ENCODE measurements around the gene ETS2.
A peak's percentile ranks its signal among the peaks of the same experiment; 100 is the strongest.

The ETS2 gene

DNA sequence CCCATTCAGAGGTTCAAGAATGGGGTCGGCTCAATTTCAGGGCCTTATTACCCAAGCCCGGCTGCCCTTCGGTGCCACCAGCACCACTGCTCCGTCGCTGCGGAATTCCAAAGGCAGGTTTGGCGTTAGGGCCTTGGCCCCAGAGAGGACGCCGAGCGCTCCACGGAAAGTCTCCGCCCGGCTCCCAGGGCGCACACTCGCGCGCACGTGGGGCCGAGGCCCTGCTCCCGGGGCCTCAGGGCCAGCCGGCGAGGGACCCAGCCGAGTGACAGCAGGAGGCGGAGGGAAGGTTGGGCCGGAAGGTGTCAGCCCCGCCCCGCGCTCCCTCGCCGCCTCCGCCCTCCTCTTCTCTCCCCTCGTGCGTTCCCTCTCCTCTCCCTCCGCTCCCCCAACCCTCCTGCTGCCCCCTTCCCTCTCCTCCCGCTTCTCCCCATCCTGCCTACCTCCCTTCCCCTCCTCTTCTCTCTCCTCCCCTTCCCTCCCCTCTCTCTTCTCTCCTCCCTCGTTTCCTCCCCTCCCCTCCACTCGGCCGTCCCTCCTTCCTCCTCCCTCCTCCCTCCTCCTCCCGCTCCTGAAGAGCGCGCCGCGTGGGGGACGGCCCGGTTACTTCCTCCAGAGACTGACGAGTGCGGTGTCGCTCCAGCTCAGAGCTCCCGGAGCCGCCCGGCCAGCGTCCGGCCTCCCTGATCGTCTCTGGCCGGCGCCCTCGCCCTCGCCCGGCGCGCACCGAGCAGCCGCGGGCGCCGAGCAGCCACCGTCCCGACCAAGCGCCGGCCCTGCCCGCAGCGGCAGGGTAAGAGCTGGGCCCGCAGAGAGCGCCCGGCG lies at the start of gene ETS2:
TSS of gene ETS2 (plus strand) at position 602 of the 825 bp plus-strand sequence. CDS start 4,106 bp downstream, outside the sequence.
- H3K4me2 ChIP-seq (ENCODE audit: low read length), result peak within 1 kb of the TSS; percentile 94
- H2AFZ ChIP-seq (ENCODE audit: low read depth, low read length), result peak within 1 kb of the TSS; percentile 71; the same call in 1 of the 2 replicates
- H3K36me3 ChIP-seq (replicated peaks; ENCODE audit: low read depth, low read length), result peaks cover 30% of the 10 kb centered on the region
- H3K4me1 ChIP-seq (ENCODE audit: low read length), result peaks cover 40% of the 10 kb centered on the region
- peak within 1 kb of the TSS; percentile 93 for H3K9ac ChIP-seq (ENCODE audit: low read length)
- H3K4me3 ChIP-seq (ENCODE audit: low read length), result peak within 1 kb of the TSS; percentile 94
- H4K20me1 ChIP-seq (ENCODE audit: insufficient read depth, low read length), result peaks cover 19% of the 10 kb centered on the region
- peak within 1 kb of the TSS; percentile 61 for H3K27ac ChIP-seq (ENCODE audit: low read length)
- peaks cover 39% of the 10 kb centered on the region for H3K79me2 ChIP-seq (ENCODE audit: low read length)
- TF ChIP-seq EZH2phosphoT487 (IDR thresholded peaks at IDR 0.05; ENCODE audit: low read depth) (no peak), CTCF (IDR thresholded peaks at IDR 0.05; ENCODE audit: low read depth, low read length) (no peak)
- H3K9me3 ChIP-seq (ENCODE audit: insufficient read depth, low read length), result no peaks in the 10 kb centered on the region
- 0 out of 2 replicates have a peak, but pooled peaks cover 2% of the 10 kb centered on the region for H3K27me3 ChIP-seq (ENCODE audit: low read depth, low read length)

DNA sequence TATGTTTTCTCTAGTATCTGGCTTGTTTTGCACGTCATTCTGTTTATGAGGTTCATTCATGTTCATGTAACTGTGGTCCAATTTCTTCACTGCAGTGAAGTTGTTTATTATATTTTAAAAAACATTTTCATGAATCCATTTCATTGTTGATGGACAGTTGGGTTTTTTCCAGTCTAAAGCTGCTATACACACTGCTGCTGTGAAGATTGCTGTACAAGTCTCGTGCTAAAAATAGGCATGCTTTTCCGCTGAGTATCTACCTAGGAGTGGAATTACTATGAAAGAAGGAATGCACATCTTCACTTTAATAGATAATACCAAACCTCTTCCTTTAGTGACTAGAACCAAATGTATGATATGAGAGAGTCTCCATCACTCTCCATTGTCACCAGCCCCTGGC lies 49.0 kb upstream of the ETS2 start:
- no peak overlapping the region for H3K4me2 ChIP-seq (ENCODE audit: low read length)
- TF ChIP-seq CTCF (IDR thresholded peaks at IDR 0.05; ENCODE audit: low read depth, low read length) (no peak), EZH2phosphoT487 (IDR thresholded peaks at IDR 0.05; ENCODE audit: low read depth) (no peak)
- no peak overlapping the region for H2AFZ ChIP-seq (ENCODE audit: low read depth, low read length)

GRCh38 chr21:38758501-38759214 lies 47.1 kb upstream of the ETS2 start:
- TF ChIP-seq CTCF (IDR thresholded peaks at IDR 0.05; ENCODE audit: low read depth, low read length) (no peak), EZH2phosphoT487 (IDR thresholded peaks at IDR 0.05; ENCODE audit: low read depth) (no peak)
- H2AFZ ChIP-seq (ENCODE audit: low read depth, low read length), result no peak overlapping the region
- H3K9me3 ChIP-seq (ENCODE audit: insufficient read depth, low read length), result no peaks in the 10 kb centered on the region
- peaks cover 4% of the 10 kb centered on the region; the same call in 1 of the 2 replicates for H3K4me1 ChIP-seq (ENCODE audit: low read length)
- H3K4me2 ChIP-seq (ENCODE audit: low read length), result no peak overlapping the region
- no peak overlapping the region for H3K27ac ChIP-seq (ENCODE audit: low read length)
- no peak overlapping the region for H3K4me3 ChIP-seq (ENCODE audit: low read length)
- H4K20me1 ChIP-seq (ENCODE audit: insufficient read depth, low read length), result no peaks in the 10 kb centered on the region
- no peaks in the 10 kb centered on the region for H3K36me3 ChIP-seq (replicated peaks; ENCODE audit: low read depth, low read length)
- H3K9ac ChIP-seq (ENCODE audit: low read length), result no peak overlapping the region
- H3K27me3 ChIP-seq (ENCODE audit: low read depth, low read length), result peaks cover 21% of the 10 kb centered on the region; the same call in 1 of the 2 replicates
- H3K79me2 ChIP-seq (ENCODE audit: low read length), result no peaks in the 10 kb centered on the region

More for the DNA sequence above, 49.0 kb upstream of the ETS2 start:
- H3K27me3 ChIP-seq (ENCODE audit: low read depth, low read length), result peaks cover 21% of the 10 kb centered on the region; the same call in 1 of the 2 replicates
- no peak overlapping the region for H3K9ac ChIP-seq (ENCODE audit: low read length)
- no peaks in the 10 kb centered on the region for H3K36me3 ChIP-seq (replicated peaks; ENCODE audit: low read depth, low read length)
- no peaks in the 10 kb centered on the region for H3K9me3 ChIP-seq (ENCODE audit: insufficient read depth, low read length)
- peaks cover 3% of the 10 kb centered on the region; the same call in 1 of the 2 replicates for H3K4me1 ChIP-seq (ENCODE audit: low read length)
- H3K27ac ChIP-seq (ENCODE audit: low read length), result no peak overlapping the region
- no peak overlapping the region for H3K4me3 ChIP-seq (ENCODE audit: low read length)
- H4K20me1 ChIP-seq (ENCODE audit: insufficient read depth, low read length), result no peaks in the 10 kb centered on the region
- no peaks in the 10 kb centered on the region for H3K79me2 ChIP-seq (ENCODE audit: low read length)

DNA sequence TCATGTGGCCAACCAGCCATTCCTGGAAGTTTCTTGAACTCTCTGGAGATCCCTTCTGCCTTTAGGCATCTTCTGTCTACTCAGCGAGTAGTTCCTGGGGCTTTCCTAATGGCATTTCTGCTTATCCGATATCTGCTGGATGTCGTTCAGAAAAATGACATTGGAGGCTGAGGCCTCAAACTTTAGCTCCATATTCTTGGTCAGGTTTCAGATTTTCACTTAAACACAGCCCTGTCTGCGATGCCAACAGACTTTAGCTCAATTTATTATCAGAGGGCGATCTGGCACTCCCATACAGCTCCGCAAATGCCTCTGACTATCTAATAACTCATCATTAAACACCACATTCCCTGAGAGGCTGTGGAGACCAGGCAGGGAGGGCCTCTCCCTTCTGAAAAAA lies 46.3 kb upstream of the ETS2 start:
- TF ChIP-seq CTCF (IDR thresholded peaks at IDR 0.05; ENCODE audit: low read depth, low read length) (no peak), EZH2phosphoT487 (IDR thresholded peaks at IDR 0.05; ENCODE audit: low read depth) (no peak)
- H3K4me3 ChIP-seq (ENCODE audit: low read length), result no peak overlapping the region
- H3K9me3 ChIP-seq (ENCODE audit: insufficient read depth, low read length), result no peaks in the 10 kb centered on the region
- no peak overlapping the region for H3K27ac ChIP-seq (ENCODE audit: low read length)
- no peak overlapping the region for H3K4me2 ChIP-seq (ENCODE audit: low read length)
- H2AFZ ChIP-seq (ENCODE audit: low read depth, low read length), result no peak overlapping the region
- H3K36me3 ChIP-seq (replicated peaks; ENCODE audit: low read depth, low read length), result no peaks in the 10 kb centered on the region
- H4K20me1 ChIP-seq (ENCODE audit: insufficient read depth, low read length), result no peaks in the 10 kb centered on the region
- no peak overlapping the region for H3K9ac ChIP-seq (ENCODE audit: low read length)
- H3K27me3 ChIP-seq (ENCODE audit: low read depth, low read length), result peaks cover 15% of the 10 kb centered on the region; the same call in 1 of the 2 replicates
- no peaks in the 10 kb centered on the region for H3K79me2 ChIP-seq (ENCODE audit: low read length)
- peaks cover 4% of the 10 kb centered on the region; the same call in 1 of the 2 replicates for H3K4me1 ChIP-seq (ENCODE audit: low read length)
